Activated T-cell treated with anti-CD3 and anti-CD28 coated beads, Interleukin-2, amount 50 U/mL, for 72 hours (primary cell): Measurements from ENCODE around the gene ARID3B. TPM values are rescaled to one million over a fixed set of nuclear protein-coding genes. Genes with fewer than 3 reads are reported as not detected.

Source experiments
- ATAC-seq, 2 donors: fragments of 150-1000 bp; cut with Tn5 transposase; replicated peaks in 1 of 2; 2 replicates each; pipeline ENCODE4 v1.10.0; 2021; ENCODE audit warnings: moderate library complexity in 2 of 2, mild to moderate bottlenecking in 1 of 2
- DNase-seq, 2 donors: peaks; one replicate each; pipeline ENCODE4 v3.0.0; 2021 to 2022; ENCODE audit warnings: mixed read lengths in 1 of 2
- H3K27ac Mint-ChIP-seq: one replicate; pipeline ENCODE4 v1.8.0; 2022; ENCODE audit warnings: mild to moderate bottlenecking, moderate library complexity, mixed read lengths
- H3K27me3 Mint-ChIP-seq: one replicate; pipeline ENCODE4 v1.8.0; 2022; ENCODE audit warnings: low read depth, mixed read lengths
- H3K36me3 Mint-ChIP-seq, 2 donors: one replicate each; pipeline ENCODE4 v1.8.0; 2022; ENCODE audit warnings: mixed read lengths in 2 of 2, mild to moderate bottlenecking in 1 of 2; ENCODE audit not compliant: insufficient read depth in 2 of 2
- H3K4me1 Mint-ChIP-seq: one replicate; pipeline ENCODE4 v1.8.0; 2022; ENCODE audit warnings: low read depth, mixed read lengths
- H3K4me3 Mint-ChIP-seq, 2 donors: one replicate each; pipeline ENCODE4 v1.8.0; 2022; ENCODE audit warnings: mild to moderate bottlenecking in 2 of 2, mixed read lengths in 2 of 2, moderate library complexity in 2 of 2
- H3K9me3 Mint-ChIP-seq, 2 donors: one replicate each; pipeline ENCODE4 v1.8.0; 2022; ENCODE audit warnings: mixed read lengths in 2 of 2
- total RNA-seq, 2 donors: library from RNA; stranded (reverse); gene quantifications; one replicate each; pipeline ENCODE4 v1.2.3, GENCODE V29; 2022

ARID3B gene
- total RNA-seq, 2 donors from 2014 or later: 47.6 to 53.8 TPM

DNA sequence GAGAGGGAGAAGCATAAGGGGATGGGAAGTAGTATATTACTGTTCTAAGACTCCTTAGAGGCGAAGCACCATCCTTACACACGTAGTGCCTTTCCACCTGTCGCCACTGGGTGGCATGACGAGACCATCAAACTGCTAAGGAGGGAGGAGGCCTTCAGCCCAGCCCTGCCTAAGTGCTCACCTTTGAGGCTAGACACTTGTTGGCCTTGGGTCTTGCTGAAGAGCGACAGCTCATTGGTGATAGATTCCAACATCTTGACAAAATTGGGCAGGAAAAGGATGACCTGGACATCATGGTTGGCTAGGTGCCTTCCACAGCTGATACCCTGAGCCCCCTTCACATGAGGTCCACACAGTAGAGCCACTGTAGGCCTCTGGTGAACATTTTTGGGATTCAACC is 94.2 kb downstream of the ARID3B start:
- H3K27ac Mint-ChIP-seq: peak overlapping the region; percentile 34
- DNase-seq: peak; percentile 74 to 78
- no peak overlapping the region for H3K4me3 Mint-ChIP-seq
- ATAC-seq: peak; percentile 85 to 86
- no peaks in the 10 kb centered on the region for H3K27me3 Mint-ChIP-seq
- H3K36me3 Mint-ChIP-seq: peaks cover 7 to 17% of the 10 kb centered on the region in 2 donors
- no peaks in the 10 kb centered on the region for H3K4me1 Mint-ChIP-seq
- no peaks in the 10 kb centered on the region for H3K9me3 Mint-ChIP-seq

DNA sequence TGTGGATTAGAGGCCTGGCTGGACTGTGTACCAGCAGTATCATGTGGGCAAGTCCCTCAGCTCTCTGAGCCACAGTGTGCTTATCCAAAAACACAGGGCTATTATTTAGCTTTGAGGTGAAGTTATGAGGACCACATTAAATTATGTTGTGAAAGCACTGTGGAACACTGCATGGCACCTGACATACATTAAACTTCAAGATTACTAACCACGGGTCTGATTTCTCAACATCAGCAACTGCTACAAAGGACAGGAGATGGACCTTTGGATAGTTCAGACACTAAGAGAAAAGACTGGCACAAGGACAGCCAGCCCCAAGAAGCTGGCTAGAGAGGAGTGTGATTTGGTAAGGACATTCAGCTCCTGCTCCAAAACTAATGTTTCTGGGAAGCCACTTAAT is 96.0 kb downstream of the ARID3B start:
- Mint-ChIP-seq H3K9me3 (no peaks in the 10 kb centered on the region), H3K27me3 (no peaks in the 10 kb centered on the region), H3K4me3 (no peak overlapping the region), H3K36me3 (peaks cover 7 to 17% of the 10 kb centered on the region in 2 donors), H3K27ac (peak overlapping the region; percentile 35), H3K4me1 (peaks cover 9% of the 10 kb centered on the region)
- ATAC-seq (no peak), DNase-seq (no peak)

DNA sequence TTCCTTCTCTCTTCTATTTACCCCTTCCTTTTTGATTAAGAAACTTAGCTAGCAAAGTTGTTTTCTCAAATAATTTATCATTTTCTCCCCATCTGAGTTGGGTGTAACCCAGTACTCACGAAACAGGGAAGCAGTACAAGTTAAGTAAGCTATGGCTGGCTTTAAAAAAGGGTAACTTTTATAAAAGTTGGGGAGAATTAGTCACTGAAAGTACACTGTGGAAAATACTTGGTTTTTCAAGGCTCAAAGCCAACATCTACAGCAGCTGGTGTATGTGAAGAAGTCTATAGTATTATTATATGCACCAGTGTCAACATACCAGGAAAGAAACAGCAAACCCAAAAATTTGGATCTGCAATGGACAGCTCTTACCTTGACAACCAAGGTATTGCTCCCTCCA is 100.1 kb downstream of the ARID3B start:
- no peaks in the 10 kb centered on the region for H3K9me3 Mint-ChIP-seq
- H3K36me3 Mint-ChIP-seq: peaks cover 3 to 4% of the 10 kb centered on the region in 2 donors
- H3K4me3 Mint-ChIP-seq: no peak overlapping the region
- DNase-seq (no peak), ATAC-seq (no peak)
- H3K27ac Mint-ChIP-seq: peak overlapping the region; percentile 86
- H3K27me3 Mint-ChIP-seq: no peaks in the 10 kb centered on the region
- peaks cover 26% of the 10 kb centered on the region for H3K4me1 Mint-ChIP-seq

DNA sequence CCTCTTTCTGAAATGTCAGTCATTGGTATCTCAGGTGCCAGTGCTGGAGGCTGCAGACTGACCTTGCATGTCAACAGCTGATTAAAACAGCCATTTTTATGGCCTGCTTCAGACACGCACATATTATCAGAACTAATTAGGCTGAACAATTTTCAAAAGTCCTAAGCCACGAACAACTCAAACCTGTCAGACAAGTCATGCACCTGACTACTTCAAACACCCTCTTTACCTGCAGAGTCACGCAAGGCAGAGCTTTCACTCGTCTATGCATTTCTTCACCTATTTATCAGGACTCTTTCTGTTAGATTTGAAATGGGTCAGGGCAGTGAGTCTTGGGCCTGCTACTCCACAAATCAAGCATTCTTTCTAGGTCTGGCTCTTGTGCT is 101.3 kb downstream of the ARID3B start:
- ATAC-seq: no peak
- Mint-ChIP-seq H3K4me1 (peaks cover 26% of the 10 kb centered on the region), H3K27me3 (no peaks in the 10 kb centered on the region), H3K36me3 (peaks cover 1 to 4% of the 10 kb centered on the region in 2 donors), H3K9me3 (no peaks in the 10 kb centered on the region), H3K27ac (peak overlapping the region; percentile 17), H3K4me3 (no peak overlapping the region)
- no peak for DNase-seq

DNA sequence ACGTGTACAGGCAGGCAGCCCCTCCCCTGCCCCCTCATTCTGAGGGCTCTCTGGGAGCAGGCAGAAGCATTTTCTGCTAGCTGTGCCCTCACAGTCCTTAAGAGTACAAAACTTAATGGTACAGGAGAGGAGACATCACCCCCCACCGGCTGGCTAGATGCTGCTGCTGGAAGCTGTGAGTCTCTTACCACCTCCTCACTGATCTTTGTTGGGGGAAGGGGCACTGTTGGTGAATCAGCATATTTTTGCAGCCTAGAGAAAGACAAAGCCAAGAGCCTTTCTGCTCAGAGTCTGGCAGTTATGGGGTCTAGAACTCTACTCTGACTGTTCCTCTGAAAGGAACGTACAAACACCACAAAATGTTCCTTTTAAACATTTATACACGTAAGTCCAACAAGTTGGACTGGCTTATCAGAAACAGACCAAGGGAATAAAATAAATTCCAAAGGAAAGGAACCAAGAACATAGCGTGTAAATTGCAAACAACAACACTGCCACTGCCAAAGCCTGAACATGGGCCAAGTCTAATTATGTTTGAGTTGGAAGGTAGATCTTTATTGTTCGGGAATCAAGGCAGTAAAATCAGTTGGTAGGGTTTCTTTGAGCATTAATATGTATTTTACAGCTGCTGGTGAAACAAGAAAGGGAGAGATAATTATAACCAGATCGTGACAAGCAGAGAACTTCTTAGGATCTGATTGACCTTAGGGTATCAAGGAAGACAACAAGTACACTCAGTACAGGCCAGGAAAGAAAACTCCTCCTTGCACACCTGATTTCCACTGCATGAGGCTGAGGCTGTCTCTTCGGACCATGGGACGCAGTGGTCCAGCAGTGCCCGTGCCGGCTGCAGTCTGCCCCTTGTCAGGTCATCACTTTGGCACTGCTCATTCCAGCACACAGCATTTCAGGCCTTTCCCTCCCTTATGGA is 102.0 kb downstream of the ARID3B start:
- Mint-ChIP-seq H3K4me1 (peaks cover 26% of the 10 kb centered on the region), H3K4me3 (no peak overlapping the region), H3K9me3 (no peaks in the 10 kb centered on the region), H3K27ac (no peak overlapping the region), H3K27me3 (no peaks in the 10 kb centered on the region), H3K36me3 (peaks cover 1 to 3% of the 10 kb centered on the region in 2 donors)
- no peak for ATAC-seq
- DNase-seq: no peak

DNA sequence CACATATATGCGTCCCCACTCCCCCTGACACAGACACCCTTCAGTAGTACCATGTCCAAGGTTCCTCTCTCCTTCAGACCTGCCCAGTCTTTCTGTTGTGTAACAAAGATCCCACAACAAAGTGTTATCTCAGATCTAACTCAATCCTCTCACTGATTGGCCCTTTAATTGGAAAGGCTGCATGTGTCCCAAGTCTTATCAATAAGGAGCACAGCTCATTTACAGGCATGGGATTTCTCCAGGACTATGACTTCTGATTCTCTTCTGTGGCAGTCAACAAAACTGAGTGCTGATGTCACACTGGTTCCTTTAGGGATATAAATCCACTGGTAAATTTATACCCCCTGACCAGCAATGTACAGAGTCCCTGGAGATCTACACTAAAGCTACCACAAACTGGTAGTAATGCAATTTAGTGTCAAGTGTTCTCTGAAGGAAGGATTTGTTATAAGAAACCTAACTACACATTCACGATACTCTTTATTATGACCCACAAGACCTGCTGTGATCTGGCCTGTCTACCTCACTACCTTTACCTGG is 102.7 kb downstream of the ARID3B start:
- H3K36me3 Mint-ChIP-seq: peaks cover 1 to 2% of the 10 kb centered on the region in 2 donors
- H3K27me3 Mint-ChIP-seq: no peaks in the 10 kb centered on the region
- peaks cover 26% of the 10 kb centered on the region for H3K4me1 Mint-ChIP-seq
- no peaks in the 10 kb centered on the region for H3K9me3 Mint-ChIP-seq
- no peak overlapping the region for H3K4me3 Mint-ChIP-seq
- H3K27ac Mint-ChIP-seq: no peak overlapping the region
- DNase-seq (no peak), ATAC-seq (no peak)

DNA sequence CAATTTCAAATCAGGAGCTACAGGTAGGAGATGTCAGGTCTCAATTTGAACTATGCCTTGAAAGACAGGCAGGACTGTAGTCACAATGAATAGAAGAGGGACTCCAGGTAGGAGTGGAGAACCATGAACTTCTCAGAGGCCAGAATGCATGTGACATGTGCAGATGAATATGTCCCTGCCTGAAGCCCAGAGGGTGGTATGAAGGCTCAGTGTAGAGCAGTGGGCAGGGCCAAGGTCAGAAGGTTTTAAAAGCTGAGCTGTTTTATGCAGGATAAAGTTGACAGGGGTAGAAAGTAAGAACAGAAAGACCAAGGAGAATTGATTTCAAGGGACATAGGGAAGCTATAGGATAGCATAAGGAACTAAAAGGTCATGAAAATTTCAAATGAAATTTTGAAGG is 105.5 kb downstream of the ARID3B start:
- Mint-ChIP-seq H3K4me1 (peaks cover 20% of the 10 kb centered on the region), H3K9me3 (no peaks in the 10 kb centered on the region), H3K27me3 (no peaks in the 10 kb centered on the region), H3K4me3 (no peak overlapping the region), H3K36me3 (peaks cover 0 to 3% of the 10 kb centered on the region in 2 donors), H3K27ac (no peak overlapping the region)
- DNase-seq (no peak), ATAC-seq (no peak)

Other genes with a start within 250 kb of the ARID3B start
- gene CYP11A1, start 173.6 kb upstream of the ARID3B start, total RNA-seq: under 1 TPM; 0.21 to 0.26 TPM
- 10 to 100 TPM; 46.7 to 57.1 TPM for gene SEMA7A, start 107.3 kb upstream of the ARID3B start, total RNA-seq
- gene UBL7, start 80.1 kb upstream of the ARID3B start, total RNA-seq: 10 to 100 TPM; 47.8 to 55.1 TPM
- 100 to 1,000 TPM; 116 to 120 TPM for gene CLK3, start 74.6 kb downstream of the ARID3B start, total RNA-seq
- gene EDC3, start 154.8 kb downstream of the ARID3B start, total RNA-seq: 10 to 100 TPM; 50.6 to 52.3 TPM
- 1 to 10 TPM; 3.4 to 5.4 TPM for gene CYP1A1, start 184.3 kb downstream of the ARID3B start, total RNA-seq
- gene CYP1A2, start 207.6 kb downstream of the ARID3B start, total RNA-seq: not detected
- gene CSK, start 240.9 kb downstream of the ARID3B start, total RNA-seq: 100 to 1,000 TPM; 200 to 267 TPM